ENCODE results near the gene JAG2. TPM values are rescaled to one million over a fixed set of nuclear protein-coding genes. Genes with fewer than 3 reads are reported as not detected.

JAG2 gene
- total RNA-seq, 6 experiments from 2014 or later: 0.23 to 0.76 (median 0.42) TPM

GRCh38 chr14:105176513-105176912 is 7.9 kb upstream of the JAG2 start:
- no peaks in the 10 kb centered on the region for H3K36me3 Mint-ChIP-seq (ENCODE audit: low read depth)
- H3K4me3 Mint-ChIP-seq: no peak overlapping the region
- no peak for TF ChIP-seq CTCF (IDR thresholded peaks at IDR 0.05)
- no peak overlapping the region for H3K27ac Mint-ChIP-seq
- H3K4me1 Mint-ChIP-seq (ENCODE audit: low read depth): no peaks in the 10 kb centered on the region
- no peak for DNase-seq
- H3K9me3 Mint-ChIP-seq: no peaks in the 10 kb centered on the region
- H3K27me3 Mint-ChIP-seq (ENCODE audit: insufficient read depth): peaks cover 10% of the 10 kb centered on the region

- Mint-ChIP-seq H3K4me1 (ENCODE audit: low read depth) (no peaks in the 10 kb centered on the region), H3K27me3 (ENCODE audit: insufficient read depth) (peaks cover 13% of the 10 kb centered on the region), H3K9me3 (no peaks in the 10 kb centered on the region), H3K36me3 (ENCODE audit: low read depth) (no peaks in the 10 kb centered on the region), H3K27ac (no peak overlapping the region), H3K4me3 (no peak overlapping the region)
- no peak for TF ChIP-seq CTCF (IDR thresholded peaks at IDR 0.05)
- no peak for DNase-seq
Observed at GRCh38 chr14:105173901-105174894, 5.6 kb upstream of the JAG2 start.

GRCh38 chr14:105173145-105173544 is 4.6 kb upstream of the JAG2 start:
- no peaks in the 10 kb centered on the region for H3K36me3 Mint-ChIP-seq (ENCODE audit: low read depth)
- H3K4me3 Mint-ChIP-seq: no peak overlapping the region
- H3K9me3 Mint-ChIP-seq: no peaks in the 10 kb centered on the region
- DNase-seq: no peak
- H3K4me1 Mint-ChIP-seq (ENCODE audit: low read depth): no peaks in the 10 kb centered on the region
- no peak overlapping the region for H3K27ac Mint-ChIP-seq
- TF ChIP-seq CTCF (IDR thresholded peaks at IDR 0.05): no peak
- peaks cover 13% of the 10 kb centered on the region for H3K27me3 Mint-ChIP-seq (ENCODE audit: insufficient read depth)

- Mint-ChIP-seq H3K27ac (no peak overlapping the region), H3K27me3 (ENCODE audit: insufficient read depth) (peaks cover 13% of the 10 kb centered on the region), H3K4me3 (no peak overlapping the region), H3K4me1 (ENCODE audit: low read depth) (no peaks in the 10 kb centered on the region), H3K9me3 (no peaks in the 10 kb centered on the region), H3K36me3 (ENCODE audit: low read depth) (no peaks in the 10 kb centered on the region)
- no peak for TF ChIP-seq CTCF (IDR thresholded peaks at IDR 0.05)
- no peak for DNase-seq
Observed at GRCh38 chr14:105172476-105172875, 3.9 kb upstream of the JAG2 start.

GRCh38 chr14:105171004-105171673 is 2.6 kb upstream of the JAG2 start:
- DNase-seq: no peak
- no peaks in the 10 kb centered on the region for H3K4me1 Mint-ChIP-seq (ENCODE audit: low read depth)
- H3K27me3 Mint-ChIP-seq (ENCODE audit: insufficient read depth): peaks cover 18% of the 10 kb centered on the region
- no peak overlapping the region for H3K4me3 Mint-ChIP-seq
- no peaks in the 10 kb centered on the region for H3K9me3 Mint-ChIP-seq
- TF ChIP-seq CTCF (IDR thresholded peaks at IDR 0.05): no peak
- no peak overlapping the region for H3K27ac Mint-ChIP-seq
- no peaks in the 10 kb centered on the region for H3K36me3 Mint-ChIP-seq (ENCODE audit: low read depth)
